Esophagus squamous epithelium (tissue), 5 donors: ENCODE data around the gene SMARCA2. TPM values are rescaled to one million over a fixed set of nuclear protein-coding genes. Genes with fewer than 3 reads are reported as not detected.

Source experiments
- DNase-seq: peaks from one replicate; lab custom pipeline; 2025; lab: John Stamatoyannopoulos, UW
- H3K27ac ChIP-seq, 4 donors: fragments of 200-600 bp; sonication (generic); one replicate each; pipeline ENCODE4 v1.5.1; 2016 to 2019; ENCODE audit warnings: mild to moderate bottlenecking in 1 of 4
- H3K27me3 ChIP-seq, 4 donors: fragments of 200-600 bp; sonication (generic); 1 replicate in 3 of 4; 2 replicates in 1 of 4; pipeline versions ENCODE4 v1.5.1 to v1.6.0; 2017 to 2021; ENCODE audit warnings: antibody characterized with exemption in 1 of 4
- H3K36me3 ChIP-seq, 3 donors: fragments of 200-600 bp; sonication (generic); one replicate each; pipeline ENCODE4 v1.5.1; 2016 to 2019
- H3K4me1 ChIP-seq, 3 donors: fragments of 200-600 bp; sonication (generic); one replicate each; pipeline ENCODE4 v1.5.1; 2017 to 2019
- H3K4me3 ChIP-seq, 4 donors: fragments of 200-600 bp; sonication (generic); 1 replicate in 3 of 4; 2 replicates in 1 of 4; pipeline ENCODE4 v1.5.1; 2016 to 2019; ENCODE audit warnings: mild to moderate bottlenecking in 2 of 4, moderate library complexity in 1 of 4
- H3K9me3 ChIP-seq, 3 donors: fragments of 200-600 bp; sonication (generic); one replicate each; pipeline ENCODE4 v1.5.1; 2016 to 2019
- POLR2A ChIP-seq, 4 donors: fragments of 450-650 bp; IDR thresholded peaks; one replicate each; pipeline ENCODE4 v1.6.1; 2017; ENCODE audit warnings: antibody characterized with exemption in 4 of 4, mild to moderate bottlenecking in 4 of 4, moderate library complexity in 3 of 4
- WGBS, 2 donors: methylation state at CpG; one replicate each; pipeline ENCODE4 v1.1.5; 2018; 5-methylcytosine and 5-hydroxymethylcytosine counted together
- intact Hi-C: fragments of 100-400 bp; cut with DNase I; formaldehyde crosslinking; loops from one replicate; pipeline ENCODE4 v1.15.0; 2022
- total RNA-seq, 4 donors: library from RNA; depleted of rRNA; stranded (reverse); fragments of >200 nt; gene quantifications; one replicate each; pipeline ENCODE4 v1.1.0, GENCODE V29; 2016
- TF ChIP-seq, protein P1 (sequence below), 6 experiments: fragments of 450-650 bp in 4 of 6; fragments of 200-600 bp in 2 of 6; sonication (generic) in 2 of 6; IDR thresholded peaks; one replicate each; pipeline ENCODE4 v1.5.1; 2016 to 2019; ENCODE audit warnings: antibody characterized with exemption in 6 of 6, mild to moderate bottlenecking in 4 of 6, moderate library complexity in 4 of 6
- donor health status: DM: yes; HTN: yes; CAD: no.

SMARCA2 gene
- total RNA-seq, 4 donors from 2014 or later = 51.0 to 93.3 (median 64.1) TPM

DNA sequence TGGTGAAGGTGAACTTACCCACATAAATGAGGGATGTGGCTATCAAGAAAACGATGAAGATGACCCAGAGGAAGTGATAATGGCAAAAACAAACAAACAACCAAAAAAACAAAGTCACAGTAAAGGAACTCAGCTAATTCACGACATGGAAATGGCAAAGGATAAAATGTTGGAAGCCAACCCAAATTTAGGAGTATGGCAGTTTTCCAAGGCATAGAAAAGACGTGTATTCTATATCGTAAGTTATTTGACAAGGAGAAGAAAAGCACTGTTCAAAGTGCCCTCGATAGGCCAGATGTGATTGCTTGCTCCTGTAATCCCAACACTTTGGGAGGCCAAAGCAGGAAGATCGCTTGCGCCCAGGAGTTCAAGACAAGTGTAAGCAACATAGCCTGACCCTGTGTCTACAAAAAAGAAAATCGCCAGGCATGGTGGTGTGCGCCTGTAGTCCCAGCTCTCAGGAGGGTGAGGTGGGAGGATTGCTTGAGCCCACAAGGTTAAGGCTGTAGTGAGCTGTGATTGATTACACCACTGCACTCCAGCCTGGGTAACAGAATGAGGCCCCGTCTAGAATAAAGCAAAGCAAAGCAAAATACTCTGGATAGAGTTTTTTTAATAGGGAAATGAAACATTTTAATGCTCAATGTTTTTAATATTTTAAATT, 138.0 kb downstream of the SMARCA2 start:
- H3K27ac ChIP-seq = peak overlapping the region in 3 of 4 donors; percentile 1 to 92 (median 47)
- H3K4me1 ChIP-seq = peaks cover 6 to 55% (median 17%) of the 10 kb centered on the region in 3 donors
- peaks cover 0 to 19% (median 0%) of the 10 kb centered on the region in 3 donors for H3K36me3 ChIP-seq
- H3K4me3 ChIP-seq = no peak overlapping the region
- 71 to 72% methylated on average over 9 to 10 of the region's 10 CpGs for WGBS, 2 donors
- no peak for DNase-seq
- H3K27me3 ChIP-seq = no peaks in the 10 kb centered on the region
- no peak for TF ChIP-seq POLR2A (IDR thresholded peaks at IDR 0.05)
- TF ChIP-seq, protein P1, sequence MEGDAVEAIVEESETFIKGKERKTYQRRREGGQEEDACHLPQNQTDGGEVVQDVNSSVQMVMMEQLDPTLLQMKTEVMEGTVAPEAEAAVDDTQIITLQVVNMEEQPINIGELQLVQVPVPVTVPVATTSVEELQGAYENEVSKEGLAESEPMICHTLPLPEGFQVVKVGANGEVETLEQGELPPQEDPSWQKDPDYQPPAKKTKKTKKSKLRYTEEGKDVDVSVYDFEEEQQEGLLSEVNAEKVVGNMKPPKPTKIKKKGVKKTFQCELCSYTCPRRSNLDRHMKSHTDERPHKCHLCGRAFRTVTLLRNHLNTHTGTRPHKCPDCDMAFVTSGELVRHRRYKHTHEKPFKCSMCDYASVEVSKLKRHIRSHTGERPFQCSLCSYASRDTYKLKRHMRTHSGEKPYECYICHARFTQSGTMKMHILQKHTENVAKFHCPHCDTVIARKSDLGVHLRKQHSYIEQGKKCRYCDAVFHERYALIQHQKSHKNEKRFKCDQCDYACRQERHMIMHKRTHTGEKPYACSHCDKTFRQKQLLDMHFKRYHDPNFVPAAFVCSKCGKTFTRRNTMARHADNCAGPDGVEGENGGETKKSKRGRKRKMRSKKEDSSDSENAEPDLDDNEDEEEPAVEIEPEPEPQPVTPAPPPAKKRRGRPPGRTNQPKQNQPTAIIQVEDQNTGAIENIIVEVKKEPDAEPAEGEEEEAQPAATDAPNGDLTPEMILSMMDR (IDR thresholded peaks at IDR 0.05) = no peak
- intact Hi-C loops = no loop called here
- H3K9me3 ChIP-seq = no peaks in the 10 kb centered on the region

DNA sequence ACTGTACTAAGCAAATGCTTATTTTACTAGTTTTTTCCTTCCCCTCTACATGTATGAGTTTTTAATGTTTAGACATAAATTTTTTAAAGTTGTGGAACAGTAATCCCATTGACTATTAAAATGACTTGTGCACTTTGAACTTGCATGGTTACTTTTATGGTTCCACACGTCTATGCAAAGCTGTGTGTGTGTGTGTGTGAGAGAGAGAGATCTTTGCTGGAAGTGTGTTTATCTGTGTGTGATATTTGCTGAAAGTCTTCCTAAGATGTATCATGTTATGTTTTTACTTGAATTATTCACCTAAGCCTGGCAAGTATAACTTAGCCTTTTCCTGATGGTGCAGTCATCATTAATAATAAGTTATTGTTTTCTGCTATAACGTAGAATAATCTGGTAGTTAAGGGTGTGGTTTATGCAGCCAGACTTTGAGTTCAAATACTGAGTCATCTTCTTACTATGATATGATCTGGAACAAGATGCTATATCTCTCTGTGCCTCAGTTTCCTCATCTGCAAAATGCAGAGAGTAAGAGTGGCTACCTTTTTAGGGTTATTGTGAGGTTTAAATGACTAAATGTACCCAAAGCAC, 138.6 kb downstream of the SMARCA2 start:
- Histone ChIP-seq H3K27me3 (no peaks in the 10 kb centered on the region), H3K9me3 (no peaks in the 10 kb centered on the region), H3K4me3 (no peak overlapping the region), H3K36me3 (peaks cover 0 to 13% (median 0%) of the 10 kb centered on the region in 3 donors), H3K4me1 (peaks cover 6 to 60% (median 17%) of the 10 kb centered on the region in 3 donors), H3K27ac (peak overlapping the region in 2 of 4 donors; percentile 47 to 92)
- 21% methylated on average over 2 of the region's 2 CpGs for WGBS, 2 donors
- intact Hi-C loops = no loop called here
- TF ChIP-seq, protein P1 (IDR thresholded peaks at IDR 0.05) = no peak
- TF ChIP-seq POLR2A (IDR thresholded peaks at IDR 0.05) = no peak
- DNase-seq = no peak

DNA sequence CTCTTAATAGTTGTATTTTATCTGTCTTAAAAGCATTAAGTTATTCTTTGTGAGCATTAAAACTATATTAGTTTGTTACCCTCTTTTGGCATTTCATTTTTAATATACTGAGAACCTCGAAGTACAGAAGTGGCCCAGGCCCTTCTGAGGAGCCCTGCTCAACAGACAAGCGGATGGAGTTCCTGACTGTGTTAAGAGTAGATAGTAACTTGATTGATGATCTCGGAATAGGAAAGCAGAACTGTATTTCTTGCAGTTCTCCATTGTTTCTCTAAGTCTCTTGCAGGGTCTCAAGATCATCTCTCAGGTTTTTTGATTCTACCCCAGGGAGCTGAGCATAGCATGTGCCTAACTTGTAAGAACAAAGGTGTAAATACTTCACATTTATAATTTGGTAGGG, 139.6 kb downstream of the SMARCA2 start:
- Histone ChIP-seq H3K4me3 (no peak overlapping the region), H3K27ac (peak overlapping the region in 1 of 4 donors; percentile 92), H3K4me1 (peaks cover 6 to 69% (median 17%) of the 10 kb centered on the region in 3 donors), H3K27me3 (no peaks in the 10 kb centered on the region), H3K9me3 (no peaks in the 10 kb centered on the region), H3K36me3 (peaks cover 0 to 6% (median 0%) of the 10 kb centered on the region in 3 donors)
- intact Hi-C loops = no loop called here
- DNase-seq = no peak
- TF ChIP-seq, protein P1 (IDR thresholded peaks at IDR 0.05) = no peak
- TF ChIP-seq POLR2A (IDR thresholded peaks at IDR 0.05) = no peak
- WGBS, 2 donors = 78 to 80% methylated on average over 3 of the region's 3 CpGs

DNA sequence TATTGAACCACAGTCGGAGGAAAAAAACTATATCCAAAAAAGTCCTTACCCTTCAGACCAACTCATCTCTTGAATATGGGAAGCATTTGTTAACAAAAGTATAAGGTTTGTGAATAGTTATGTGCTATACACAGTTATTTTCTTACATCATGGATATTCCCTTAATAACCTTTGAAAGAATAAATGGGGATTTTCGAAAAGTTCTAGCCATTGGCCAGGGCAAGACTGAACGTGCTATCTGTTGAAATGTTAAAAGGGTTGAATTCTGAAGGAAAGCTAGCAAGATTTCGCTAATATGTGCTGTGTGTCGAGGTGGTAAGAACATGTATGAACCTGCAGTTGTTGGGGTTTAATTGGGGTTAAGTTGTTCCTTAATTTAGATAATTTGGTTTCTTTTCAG, 140.8 kb downstream of the SMARCA2 start:
- no peak for DNase-seq
- intact Hi-C loops = no loop called here
- Histone ChIP-seq H3K4me3 (no peak overlapping the region), H3K9me3 (no peaks in the 10 kb centered on the region), H3K36me3 (no peaks in the 10 kb centered on the region), H3K27ac (peak overlapping the region; percentile 17 to 92 (median 86)), H3K4me1 (peaks cover 6 to 81% (median 17%) of the 10 kb centered on the region in 3 donors), H3K27me3 (no peaks in the 10 kb centered on the region)
- 28 to 47% methylated on average over 5 of the region's 5 CpGs for WGBS, 2 donors
- TF ChIP-seq POLR2A (IDR thresholded peaks at IDR 0.05) = no peak
- TF ChIP-seq, protein P1 (IDR thresholded peaks at IDR 0.05) = no peak
